RCC 7860 (cell line): Measurements from ENCODE around the gene RASSF6.
"Not testable (repeated sequence)": the region's sequence is repeated elsewhere in the genome, so short reads cannot be mapped to it uniquely, and the experiment has no call there.

Experiments
- DNase-seq: peaks from one replicate; pipeline ENCODE4 v3.0.0-alpha.2; 2015; ENCODE audit warnings: low spot score
- FAIRE-seq: peaks from 2 replicates; lab custom pipeline; 2012; peaks lifted over from hg19 to GRCh38; lab: Jason Lieb, UNC

The RASSF6 gene

GRCh38 chr4:73613130-73613529 lies 7.1 kb downstream of the RASSF6 start:
- DNase-seq, result peak; percentile 25
- FAIRE-seq, result no peak

- no peak for FAIRE-seq
- no peak for DNase-seq
These were observed 8.2 kb downstream of the RASSF6 start for GRCh38 chr4:73612032-73612431.

GRCh38 chr4:73609706-73610105 lies 10.5 kb downstream of the RASSF6 start:
- FAIRE-seq, result no peak
- peak; percentile 11 for DNase-seq

- FAIRE-seq, result peak; percentile 78
- no peak for DNase-seq
These were observed 11.3 kb downstream of the RASSF6 start for GRCh38 chr4:73608689-73609594.

- DNase-seq, result no peak
- no peak for FAIRE-seq
These were observed 12.7 kb downstream of the RASSF6 start for GRCh38 chr4:73607375-73608033.

GRCh38 chr4:73606465-73606974 lies 13.7 kb downstream of the RASSF6 start:
- DNase-seq (no peak), FAIRE-seq (no peak)

- DNase-seq (no peak), FAIRE-seq (no peak)
These were observed 16.2 kb downstream of the RASSF6 start for GRCh38 chr4:73603854-73604584.

- FAIRE-seq (peak; percentile 90), DNase-seq (peak; percentile 79)
These were observed 16.9 kb downstream of the RASSF6 start for GRCh38 chr4:73603271-73603710.

- no peak for DNase-seq
- FAIRE-seq, result no peak
These were observed 19.3 kb downstream of the RASSF6 start for GRCh38 chr4:73600954-73601353.

- FAIRE-seq (peak; percentile 47), DNase-seq (peak; percentile 58)
These were observed 21.1 kb downstream of the RASSF6 start for GRCh38 chr4:73599182-73599581.

GRCh38 chr4:73597594-73597993 lies 22.6 kb downstream of the RASSF6 start:
- DNase-seq, result no peak
- FAIRE-seq, result no peak

- DNase-seq, FAIRE-seq: not testable (repeated sequence)
These were observed 23.1 kb downstream of the RASSF6 start for GRCh38 chr4:73597183-73597582.

GRCh38 chr4:73596001-73596400 lies 24.2 kb downstream of the RASSF6 start:
- no peak for DNase-seq
- FAIRE-seq, result no peak

GRCh38 chr4:73593631-73594241 lies 26.5 kb downstream of the RASSF6 start:
- FAIRE-seq (peak; percentile 78), DNase-seq (peak; percentile 10)

- DNase-seq (no peak), FAIRE-seq (no peak)
These were observed 30.1 kb downstream of the RASSF6 start for GRCh38 chr4:73589887-73590801.

GRCh38 chr4:73589261-73589847 lies 30.9 kb downstream of the RASSF6 start:
- no peak for DNase-seq
- FAIRE-seq, result no peak

GRCh38 chr4:73588613-73589012 lies 31.6 kb downstream of the RASSF6 start:
- no peak for FAIRE-seq
- DNase-seq, result no peak

GRCh38 chr4:73586666-73587065 lies 33.6 kb downstream of the RASSF6 start:
- FAIRE-seq (no peak), DNase-seq (no peak)

GRCh38 chr4:73586040-73586439 lies 34.2 kb downstream of the RASSF6 start:
- no peak for DNase-seq
- no peak for FAIRE-seq
